Measurements from ENCODE around the gene UBN1.

The UBN1 gene

DNA sequence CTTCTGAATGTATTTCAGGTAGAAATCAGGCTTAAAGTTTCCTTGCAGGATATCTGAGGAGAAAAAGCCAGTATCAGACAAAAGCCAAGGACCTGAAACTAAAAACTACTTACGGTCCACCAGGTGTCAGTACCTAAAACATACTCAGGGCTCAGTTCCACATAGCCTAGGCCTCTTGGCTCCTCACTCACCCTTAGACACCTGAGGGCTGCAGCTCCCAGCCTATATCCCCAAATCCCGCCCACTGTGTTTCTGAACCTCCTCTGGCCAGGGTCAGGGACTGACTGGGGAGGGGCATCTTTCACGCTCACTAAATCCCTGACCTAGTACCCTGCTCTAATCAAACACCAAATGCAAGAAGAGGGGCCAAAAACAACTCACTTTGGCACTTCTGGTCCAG is 36.0 kb upstream of the UBN1 start:
- H3K4me3 ChIP-seq (ENCODE audit: low read length), result no peak overlapping the region
- no peak for TF ChIP-seq CTCF (conservative IDR thresholded peaks at IDR 0.05; ENCODE audit: low read length)
- no peak for DNase-seq (ENCODE audit: low read depth)

- DNase-seq (ENCODE audit: low read depth), result no peak
- no peak overlapping the region for H3K4me3 ChIP-seq (ENCODE audit: low read length)
- TF ChIP-seq CTCF (conservative IDR thresholded peaks at IDR 0.05; ENCODE audit: low read length), result no peak
Observed at GRCh38 chr16:4811773-4812172, 35.5 kb upstream of the UBN1 start.

DNA sequence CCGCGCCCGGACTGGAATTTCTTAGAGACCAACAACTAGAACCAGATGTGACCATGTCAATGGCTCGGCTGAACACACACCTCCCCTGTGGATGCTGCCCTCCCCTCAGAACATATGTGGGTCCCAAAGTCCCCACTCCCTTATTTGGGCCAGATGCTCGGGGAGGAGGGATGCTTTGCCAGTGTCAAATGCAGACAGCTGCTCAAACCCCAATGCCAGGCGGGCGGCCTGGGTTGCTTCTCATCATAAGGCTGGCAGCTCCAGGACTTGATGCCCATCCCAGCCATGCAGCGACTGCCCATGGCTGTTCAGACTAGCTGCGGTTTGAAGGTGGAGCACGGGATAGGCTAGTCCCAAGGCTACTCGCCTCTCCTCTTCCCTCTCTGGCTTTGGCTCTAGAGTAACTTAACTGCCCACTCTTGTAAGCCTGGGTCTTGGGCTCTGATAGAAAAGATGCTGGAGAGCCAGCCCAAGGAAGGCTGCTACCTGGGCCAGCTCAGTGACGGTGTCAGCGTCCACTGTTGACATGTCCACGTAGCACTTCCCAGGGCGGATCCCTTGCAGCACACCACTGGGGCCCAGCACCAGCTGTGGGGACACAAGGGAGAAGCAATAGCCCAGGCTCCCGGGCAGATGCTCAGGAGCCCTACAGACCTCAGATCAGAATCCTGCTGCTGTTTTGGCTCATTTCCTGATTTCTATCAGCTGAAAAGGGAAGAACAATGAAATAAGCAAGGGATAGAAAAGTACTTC is 33.9 kb upstream of the UBN1 start:
- TF ChIP-seq CTCF (conservative IDR thresholded peaks at IDR 0.05; ENCODE audit: low read length), result no peak
- H3K4me3 ChIP-seq (ENCODE audit: low read length), result no peak overlapping the region
- DNase-seq (ENCODE audit: low read depth), result no peak

GRCh38 chr16:4814046-4814445 is 33.2 kb upstream of the UBN1 start:
- no peak for TF ChIP-seq CTCF (conservative IDR thresholded peaks at IDR 0.05; ENCODE audit: low read length)
- DNase-seq (ENCODE audit: low read depth), result no peak
- H3K4me3 ChIP-seq (ENCODE audit: low read length), result no peak overlapping the region

GRCh38 chr16:4814542-4815173 is 32.6 kb upstream of the UBN1 start:
- no peak for DNase-seq (ENCODE audit: low read depth)
- H3K4me3 ChIP-seq (ENCODE audit: low read length), result no peak overlapping the region
- no peak for TF ChIP-seq CTCF (conservative IDR thresholded peaks at IDR 0.05; ENCODE audit: low read length)

- DNase-seq (ENCODE audit: low read depth), result no peak
- TF ChIP-seq CTCF (conservative IDR thresholded peaks at IDR 0.05; ENCODE audit: low read length), result no peak
Observed at GRCh38 chr16:4820652-4821051, 26.6 kb upstream of the UBN1 start.

DNA sequence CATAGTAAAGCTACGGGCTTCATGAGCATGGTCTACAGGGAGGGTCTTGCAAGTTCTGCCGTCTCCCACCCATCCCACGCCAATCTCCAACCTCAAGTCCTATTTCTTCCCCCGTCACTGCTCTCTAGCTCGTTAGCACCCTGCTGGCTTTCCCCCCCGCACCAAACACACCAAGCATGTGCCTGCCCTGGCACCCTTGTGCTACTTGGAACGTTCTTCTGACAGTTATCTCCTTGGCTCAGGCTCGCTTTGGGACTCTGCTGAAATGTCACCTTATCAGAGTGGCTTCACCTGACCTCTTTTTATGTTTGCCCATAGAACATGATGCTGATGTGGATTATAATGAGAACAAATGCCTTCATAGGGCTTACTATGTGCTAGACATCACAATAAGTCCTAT is 22.1 kb upstream of the UBN1 start:
- TF ChIP-seq CTCF (conservative IDR thresholded peaks at IDR 0.05; ENCODE audit: low read length), result no peak
- DNase-seq (ENCODE audit: low read depth), result no peak
- no peak overlapping the region for H3K4me3 ChIP-seq (ENCODE audit: low read length)

More at GRCh38 chr16:4820652-4821051, 26.6 kb upstream of the UBN1 start:
- H3K4me3 ChIP-seq (ENCODE audit: low read length), result no peak overlapping the region

Data from AG10803 (cell line).